RWPE2 (cell line): ENCODE measurements around the gene HESX1.

ENCODE experiments used
- ATAC-seq: fragments of 200-7000 bp; cut with Tn5 transposase; 3 replicates; pipeline ENCODE4 v1.9.1; 2021; ENCODE audit warnings: low read depth
- DNase-seq: peaks from one replicate; pipeline ENCODE4 v3.0.0-alpha.2; 2020; ENCODE audit warnings: low spot score
- H3K27ac ChIP-seq: fragments of 450-650 bp; 2 replicates; pipeline ENCODE4 v1.5.1; 2017; ENCODE audit warnings: mild to moderate bottlenecking; ENCODE audit not compliant: poor library complexity, severe bottlenecking
- H3K27me3 ChIP-seq: fragments of 250-450 bp; sonication (Bioruptor Pico); 2 replicates; pipeline ENCODE4 v1.5.1; 2021; ENCODE audit warnings: mild to moderate bottlenecking, moderate library complexity; ENCODE audit not compliant: insufficient read depth, poor library complexity, severe bottlenecking
- H3K36me3 ChIP-seq: fragments of 250-450 bp; sonication (Bioruptor Pico); 2 replicates; pipeline ENCODE4 v1.5.1; 2020; ENCODE audit warnings: low read depth, mild to moderate bottlenecking, moderate library complexity
- H3K4me1 ChIP-seq: fragments of 250-450 bp; sonication (Bioruptor Pico); 2 replicates; pipeline ENCODE4 v1.5.1; 2021; ENCODE audit warnings: mild to moderate bottlenecking, moderate library complexity; ENCODE audit not compliant: insufficient read depth, poor library complexity, severe bottlenecking
- H3K4me3 ChIP-seq: fragments of 250-450 bp; sonication (Bioruptor Pico); 2 replicates; pipeline ENCODE4 v1.5.1; 2021; ENCODE audit warnings: mild to moderate bottlenecking, moderate library complexity; ENCODE audit not compliant: severe bottlenecking
- H3K9me3 ChIP-seq: fragments of 250-450 bp; sonication (Bioruptor Pico); 2 replicates; pipeline ENCODE4 v1.5.1; 2021; ENCODE audit warnings: mild to moderate bottlenecking, moderate library complexity; ENCODE audit not compliant: severe bottlenecking
- TF ChIP-seq, protein P1 (sequence below): fragments of 450-650 bp; IDR thresholded peaks from one replicate; pipeline ENCODE4 v1.5.1; 2017; ENCODE audit warnings: mild to moderate bottlenecking, moderate library complexity; ENCODE audit not compliant: poor library complexity, severe bottlenecking

The HESX1 gene

DNA sequence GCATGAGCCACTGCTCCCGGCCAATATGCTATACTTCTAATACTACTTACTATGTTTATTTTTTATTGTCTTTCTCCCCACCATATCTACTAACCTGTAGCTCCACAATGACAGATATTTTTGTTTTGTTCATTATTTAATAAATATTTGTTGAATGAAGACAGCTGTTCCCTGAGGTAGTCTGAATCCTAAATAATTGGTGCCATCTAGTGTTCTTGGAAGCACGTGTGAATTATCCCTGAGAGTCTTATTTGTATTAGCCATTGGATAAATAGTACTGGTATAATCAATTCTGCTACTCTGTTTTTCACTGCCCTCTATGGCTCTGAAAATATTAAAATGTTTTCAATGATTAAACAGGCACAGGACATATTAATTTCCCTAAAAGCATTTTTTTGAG is 22.1 kb upstream of the HESX1 start:
- Histone ChIP-seq H3K9me3 (no peaks in the 10 kb centered on the region), H3K27me3 (no peaks in the 10 kb centered on the region), H3K27ac (no peak overlapping the region), H3K4me3 (no peak overlapping the region), H3K4me1 (peaks cover 3% of the 10 kb centered on the region), H3K36me3 (no peaks in the 10 kb centered on the region)
- DNase-seq (no peak), ATAC-seq (no peak)
- TF ChIP-seq, protein P1, sequence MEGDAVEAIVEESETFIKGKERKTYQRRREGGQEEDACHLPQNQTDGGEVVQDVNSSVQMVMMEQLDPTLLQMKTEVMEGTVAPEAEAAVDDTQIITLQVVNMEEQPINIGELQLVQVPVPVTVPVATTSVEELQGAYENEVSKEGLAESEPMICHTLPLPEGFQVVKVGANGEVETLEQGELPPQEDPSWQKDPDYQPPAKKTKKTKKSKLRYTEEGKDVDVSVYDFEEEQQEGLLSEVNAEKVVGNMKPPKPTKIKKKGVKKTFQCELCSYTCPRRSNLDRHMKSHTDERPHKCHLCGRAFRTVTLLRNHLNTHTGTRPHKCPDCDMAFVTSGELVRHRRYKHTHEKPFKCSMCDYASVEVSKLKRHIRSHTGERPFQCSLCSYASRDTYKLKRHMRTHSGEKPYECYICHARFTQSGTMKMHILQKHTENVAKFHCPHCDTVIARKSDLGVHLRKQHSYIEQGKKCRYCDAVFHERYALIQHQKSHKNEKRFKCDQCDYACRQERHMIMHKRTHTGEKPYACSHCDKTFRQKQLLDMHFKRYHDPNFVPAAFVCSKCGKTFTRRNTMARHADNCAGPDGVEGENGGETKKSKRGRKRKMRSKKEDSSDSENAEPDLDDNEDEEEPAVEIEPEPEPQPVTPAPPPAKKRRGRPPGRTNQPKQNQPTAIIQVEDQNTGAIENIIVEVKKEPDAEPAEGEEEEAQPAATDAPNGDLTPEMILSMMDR, result peak; percentile 38

DNA sequence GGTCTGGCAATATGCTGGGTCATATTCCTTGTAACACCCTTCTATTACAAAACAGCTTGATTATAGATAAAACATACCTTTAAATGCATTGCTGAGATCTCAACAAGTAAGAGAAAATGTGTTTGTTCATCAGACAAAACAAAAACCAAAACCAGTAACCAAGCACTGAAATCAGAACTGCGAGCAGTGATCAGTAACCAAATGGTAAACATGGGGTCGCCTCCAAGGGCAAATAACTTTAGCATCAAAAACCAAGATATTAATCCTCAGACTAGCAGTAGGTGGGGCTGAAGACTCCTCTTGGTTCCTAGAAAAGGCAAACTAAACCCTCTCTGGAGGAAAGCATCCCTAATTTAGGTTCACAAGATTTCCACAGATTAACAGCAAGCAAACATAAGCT is 6.6 kb upstream of the HESX1 start:
- H3K27ac ChIP-seq, result no peak overlapping the region
- no peaks in the 10 kb centered on the region for H3K27me3 ChIP-seq
- no peaks in the 10 kb centered on the region for H3K9me3 ChIP-seq
- TF ChIP-seq, protein P1, result no peak
- no peak overlapping the region for H3K4me3 ChIP-seq
- no peaks in the 10 kb centered on the region for H3K36me3 ChIP-seq
- DNase-seq, result no peak
- ATAC-seq, result no peak
- H3K4me1 ChIP-seq, result no peaks in the 10 kb centered on the region

DNA sequence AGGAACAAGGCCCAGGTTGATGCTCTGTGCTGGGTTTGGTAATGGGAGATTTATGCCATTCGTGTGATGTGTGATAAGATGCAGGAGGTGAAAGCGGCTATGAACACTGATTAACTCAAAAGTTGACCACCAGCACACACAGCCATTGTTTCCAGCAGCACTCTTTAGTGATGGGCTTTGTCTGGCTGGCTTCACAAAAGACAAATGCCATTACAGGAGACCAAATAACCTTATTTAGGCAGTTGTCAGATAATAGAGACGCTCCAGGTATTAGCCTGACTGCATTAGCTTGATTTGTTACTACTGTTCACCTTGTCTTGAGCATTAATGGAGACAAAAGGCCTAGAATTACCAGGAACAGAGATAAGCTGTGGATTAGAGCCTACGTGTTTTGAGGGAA is 5.1 kb downstream of the HESX1 start:
- DNase-seq (no peak), ATAC-seq (no peak)
- no peaks in the 10 kb centered on the region for H3K36me3 ChIP-seq
- H3K27me3 ChIP-seq, result no peaks in the 10 kb centered on the region
- H3K4me3 ChIP-seq, result no peak overlapping the region
- H3K4me1 ChIP-seq, result no peaks in the 10 kb centered on the region
- no peak overlapping the region for H3K27ac ChIP-seq
- TF ChIP-seq, protein P1, result no peak
- no peaks in the 10 kb centered on the region for H3K9me3 ChIP-seq

DNA sequence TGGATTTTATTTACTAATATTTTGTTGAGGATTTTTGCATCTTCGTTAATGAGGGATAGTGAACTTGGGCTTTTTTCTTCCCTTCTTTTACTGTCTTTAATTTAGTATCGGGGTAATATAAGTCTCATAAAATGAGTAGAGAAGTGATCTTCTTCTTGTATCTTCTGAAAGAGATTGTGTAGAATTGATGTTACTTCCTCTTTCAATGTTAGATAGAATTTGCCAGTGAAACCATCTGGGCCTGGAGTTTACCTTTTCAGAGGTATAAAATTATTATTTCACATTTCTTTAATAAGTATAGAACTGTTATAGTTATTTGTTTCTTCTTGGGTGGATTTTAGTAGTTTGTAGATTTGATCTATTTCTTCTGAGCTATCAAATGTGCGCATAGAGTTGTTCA is 7.8 kb downstream of the HESX1 start:
- TF ChIP-seq, protein P1, result no peak
- no peaks in the 10 kb centered on the region for H3K27me3 ChIP-seq
- no peak overlapping the region for H3K27ac ChIP-seq
- no peaks in the 10 kb centered on the region for H3K4me1 ChIP-seq
- ATAC-seq, result no peak
- no peaks in the 10 kb centered on the region for H3K9me3 ChIP-seq
- no peak for DNase-seq
- H3K36me3 ChIP-seq, result no peaks in the 10 kb centered on the region
- no peak overlapping the region for H3K4me3 ChIP-seq

DNA sequence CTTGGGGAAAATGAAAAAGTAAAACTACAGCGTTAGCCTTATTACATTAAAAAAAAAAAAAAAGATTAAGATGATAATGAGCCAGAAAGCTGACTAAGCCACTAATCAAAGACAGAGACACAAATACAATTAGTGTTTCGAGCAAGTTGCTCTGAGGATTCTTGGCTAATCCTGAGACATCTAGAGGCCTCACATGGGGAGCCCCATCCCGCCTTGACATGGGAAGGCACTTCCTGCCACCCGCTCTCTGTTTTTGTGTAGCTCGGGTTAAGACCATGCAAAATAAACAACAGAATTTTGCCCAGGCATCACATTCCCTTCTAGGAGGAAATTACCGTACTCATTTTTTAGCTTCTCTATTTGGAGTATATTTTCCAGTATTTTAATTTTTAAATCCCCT is 15.3 kb downstream of the HESX1 start:
- DNase-seq (no peak), ATAC-seq (no peak)
- Histone ChIP-seq H3K9me3 (no peaks in the 10 kb centered on the region), H3K4me3 (no peak overlapping the region), H3K36me3 (no peaks in the 10 kb centered on the region), H3K4me1 (no peaks in the 10 kb centered on the region), H3K27me3 (no peaks in the 10 kb centered on the region), H3K27ac (no peak overlapping the region)
- TF ChIP-seq, protein P1, result no peak
